Large intestine (tissue), 3 donors: ENCODE measurements around the gene ZNF598. TPM values are rescaled to one million over a fixed set of nuclear protein-coding genes. Genes with fewer than 3 reads are reported as not detected.

Experiments used
- DNase-seq, 2 donors: peaks; one replicate each; pipeline versions ENCODE4 v3.0.0 to v3.0.0-alpha.2; 2013
- H3K27ac ChIP-seq: one replicate; pipeline ENCODE4 v1.5.1; 2013; ENCODE audit warnings: low read length
- H3K27me3 ChIP-seq: 2 replicates; pipeline ENCODE4 v1.6.1; 2013; ENCODE audit warnings: low read length; ENCODE audit not compliant: control insufficient read depth, insufficient read depth
- H3K36me3 ChIP-seq: 2 replicates; pipeline ENCODE4 v1.6.1; 2013; ENCODE audit warnings: low read length; ENCODE audit not compliant: control insufficient read depth, insufficient read depth
- H3K4me1 ChIP-seq: one replicate; pipeline ENCODE4 v1.6.1; 2013; ENCODE audit warnings: low read length; ENCODE audit not compliant: control insufficient read depth, insufficient read depth
- H3K4me3 ChIP-seq: one replicate; pipeline ENCODE4 v1.5.1; 2013; ENCODE audit warnings: low read length
- H3K9me3 ChIP-seq: one replicate; pipeline ENCODE4 v1.6.1; 2013; ENCODE audit warnings: mild to moderate bottlenecking, low read depth, low read length, moderate library complexity; ENCODE audit not compliant: control insufficient read depth
- WGBS: methylation state at CpG from one replicate; pipeline ENCODE4 v1.1.5; 2013; ENCODE audit warnings: low lambda C conversion rate; ENCODE audit not compliant: insufficient coverage; 5-methylcytosine and 5-hydroxymethylcytosine counted together
- polyA plus RNA-seq: library from polyadenylated mRNA; unstranded; fragments of 120-200 nt; gene quantifications from one replicate; pipeline ENCODE4 v1.2.1, GENCODE V29; 2013

Gene ZNF598
- polyA plus RNA-seq, 1 donor: 28.9 TPM

- no CpG with 5 or more reads among the region's 21 CpGs for WGBS
- no peaks in the 10 kb centered on the region for H3K9me3 ChIP-seq
These were observed 4.0 kb downstream of the ZNF598 start for GRCh38 chr16:2005646-2006045.

GRCh38 chr16:2004795-2005517 lies 4.7 kb downstream of the ZNF598 start:
- no peak for DNase-seq
- H3K9me3 ChIP-seq: no peaks in the 10 kb centered on the region
- H3K4me3 ChIP-seq: no peak overlapping the region
- H3K36me3 ChIP-seq: peaks cover 52% of the 10 kb centered on the region
- H3K27ac ChIP-seq: no peak overlapping the region
- no CpG with 5 or more reads among the region's 34 CpGs for WGBS
- H3K4me1 ChIP-seq: peaks cover 36% of the 10 kb centered on the region
- H3K27me3 ChIP-seq: no peaks in the 10 kb centered on the region

More at GRCh38 chr16:2005646-2006045, 4.0 kb downstream of the ZNF598 start:
- H3K4me1 ChIP-seq: peaks cover 43% of the 10 kb centered on the region
- H3K27ac ChIP-seq: no peak overlapping the region
- H3K36me3 ChIP-seq: peaks cover 45% of the 10 kb centered on the region
- no peak overlapping the region for H3K4me3 ChIP-seq
- H3K27me3 ChIP-seq: no peaks in the 10 kb centered on the region
- DNase-seq: no peak

- Histone ChIP-seq H3K4me3 (peak overlapping the region; percentile 17), H3K4me1 (peaks cover 36% of the 10 kb centered on the region), H3K9me3 (no peaks in the 10 kb centered on the region), H3K27ac (peak overlapping the region; percentile 39), H3K36me3 (peaks cover 61% of the 10 kb centered on the region), H3K27me3 (no peaks in the 10 kb centered on the region)
- WGBS: no CpG with 5 or more reads among the region's 36 CpGs
- DNase-seq: peak; percentile 85 to 86
These were observed 5.6 kb downstream of the ZNF598 start for GRCh38 chr16:2003827-2004641.

GRCh38 chr16:2003231-2003826 lies 6.3 kb downstream of the ZNF598 start:
- Histone ChIP-seq H3K9me3 (no peaks in the 10 kb centered on the region), H3K4me1 (peaks cover 31% of the 10 kb centered on the region), H3K36me3 (peaks cover 68% of the 10 kb centered on the region), H3K4me3 (no peak overlapping the region), H3K27me3 (no peaks in the 10 kb centered on the region), H3K27ac (no peak overlapping the region)
- no CpG with 5 or more reads among the region's 8 CpGs for WGBS
- DNase-seq: no peak

GRCh38 chr16:2002406-2003230 lies 7.0 kb downstream of the ZNF598 start:
- no peak for DNase-seq
- Histone ChIP-seq H3K9me3 (no peaks in the 10 kb centered on the region), H3K4me1 (peaks cover 24% of the 10 kb centered on the region), H3K27me3 (no peaks in the 10 kb centered on the region), H3K27ac (no peak overlapping the region), H3K36me3 (peaks cover 71% of the 10 kb centered on the region), H3K4me3 (no peak overlapping the region)
- no CpG with 5 or more reads among the region's 47 CpGs for WGBS

- WGBS: no CpG with 5 or more reads among the region's 53 CpGs
- H3K36me3 ChIP-seq: peaks cover 78% of the 10 kb centered on the region
These were observed 7.9 kb downstream of the ZNF598 start for GRCh38 chr16:2001456-2002355.

GRCh38 chr16:2001035-2001434 lies 8.6 kb downstream of the ZNF598 start:
- WGBS: no CpG with 5 or more reads among the region's 19 CpGs
- H3K9me3 ChIP-seq: no peaks in the 10 kb centered on the region
- peaks cover 78% of the 10 kb centered on the region for H3K36me3 ChIP-seq
- DNase-seq: no peak
- no peaks in the 10 kb centered on the region for H3K27me3 ChIP-seq
- H3K4me3 ChIP-seq: no peak overlapping the region
- peaks cover 13% of the 10 kb centered on the region for H3K4me1 ChIP-seq
- H3K27ac ChIP-seq: no peak overlapping the region

More at GRCh38 chr16:2001456-2002355, 7.9 kb downstream of the ZNF598 start:
- Histone ChIP-seq H3K27me3 (no peaks in the 10 kb centered on the region), H3K4me3 (no peak overlapping the region), H3K9me3 (no peaks in the 10 kb centered on the region), H3K4me1 (peaks cover 15% of the 10 kb centered on the region), H3K27ac (no peak overlapping the region)
- no peak for DNase-seq

GRCh38 chr16:1999866-2000514 lies 9.6 kb downstream of the ZNF598 start:
- Histone ChIP-seq H3K4me1 (peaks cover 13% of the 10 kb centered on the region), H3K27ac (no peak overlapping the region), H3K9me3 (no peaks in the 10 kb centered on the region), H3K4me3 (no peak overlapping the region), H3K27me3 (no peaks in the 10 kb centered on the region), H3K36me3 (peaks cover 68% of the 10 kb centered on the region)
- WGBS: no CpG with 5 or more reads among the region's 28 CpGs
- DNase-seq: no peak
